ENCODE data around the gene P2RX3.
"Not testable (repeated sequence)": the region's sequence is repeated elsewhere in the genome, so short reads cannot be mapped to it uniquely, and the experiment has no call there.

P2RX3 gene

GRCh38 chr11:57324886-57325734 lies 13.0 kb upstream of the P2RX3 start, which contains the start of gene TNKS1BP1:
Gene TNKS1BP1, minus strand, starts transcription at chr11:57324952. Its CDS starts 3,067 bp downstream, at chr11:57321885.
- DNase-seq (ENCODE audit: low read depth) = no peak

GRCh38 chr11:57325735-57326048 lies 12.5 kb upstream of the P2RX3 start:
- DNase-seq (ENCODE audit: low read depth) = no peak

DNA sequence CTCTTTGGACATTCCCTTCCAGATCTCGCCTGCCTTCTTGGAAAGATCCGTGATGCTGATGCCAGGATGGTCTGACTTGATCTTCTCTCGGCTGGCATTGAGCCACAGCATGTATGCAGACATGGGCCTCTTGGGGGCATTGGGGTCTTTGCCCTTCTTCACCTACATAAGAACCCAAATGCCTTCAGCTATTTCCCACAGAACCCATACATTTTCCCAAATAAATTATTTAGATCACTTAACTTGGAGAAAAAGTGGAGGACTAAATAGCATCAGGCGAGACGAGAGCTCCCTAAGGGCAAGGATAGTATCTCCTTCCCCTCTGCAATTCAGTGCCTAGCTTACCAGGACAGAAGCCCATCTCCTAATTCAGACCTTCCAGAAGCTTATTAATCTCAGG lies 10.4 kb upstream of the P2RX3 start:
- no peak for DNase-seq (ENCODE audit: low read depth)

DNA sequence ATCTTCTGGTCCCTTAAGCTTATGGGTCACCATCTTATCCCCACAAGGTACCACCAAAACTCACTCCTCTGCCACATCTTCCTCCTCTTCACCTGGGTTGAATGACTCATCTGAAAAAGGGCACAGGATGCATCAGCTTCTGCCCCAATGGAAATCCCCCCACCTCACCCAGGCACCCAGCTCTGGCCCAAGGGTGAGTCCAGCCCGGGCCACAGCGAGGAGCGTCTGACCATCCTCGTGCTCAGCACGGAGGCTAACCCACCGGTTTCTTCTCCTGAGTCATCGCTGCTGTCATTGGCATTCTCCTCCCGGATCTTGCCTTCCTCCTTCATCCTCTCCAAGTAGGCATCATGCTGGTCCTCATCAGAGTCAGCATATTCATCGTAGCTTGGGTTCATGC lies 8.1 kb upstream of the P2RX3 start:
- no peak for DNase-seq (ENCODE audit: low read depth)

DNA sequence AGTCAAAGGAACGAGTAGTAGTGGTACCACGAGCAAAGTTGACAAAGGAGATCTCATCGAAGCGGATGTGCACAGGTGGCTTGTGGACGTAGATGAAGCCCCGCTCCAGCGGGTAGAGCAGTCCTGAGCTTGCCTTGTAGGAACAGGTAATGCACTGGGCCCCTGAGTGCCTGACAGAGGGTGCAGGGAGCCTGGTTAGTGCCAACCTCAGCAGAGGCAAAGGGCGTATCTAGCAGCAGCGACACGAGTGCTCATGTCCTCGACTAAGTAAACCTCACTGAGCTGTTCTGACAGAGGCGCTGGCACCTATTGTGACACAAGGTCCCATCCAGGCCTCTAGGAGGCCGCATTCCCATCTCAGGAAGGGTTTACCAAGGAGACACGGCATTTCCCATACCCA lies 6.4 kb upstream of the P2RX3 start:
- no peak for DNase-seq (ENCODE audit: low read depth)

- DNase-seq (ENCODE audit: low read depth) = no peak
These were observed 5.3 kb upstream of the P2RX3 start for GRCh38 chr11:57332694-57333440.

- no peak for DNase-seq (ENCODE audit: low read depth)
These were observed 3.2 kb upstream of the P2RX3 start for GRCh38 chr11:57335023-57335342.

GRCh38 chr11:57335343-57336110 lies 2.6 kb upstream of the P2RX3 start, which contains the start of gene SSRP1:
Gene SSRP1, minus strand, starts transcription at chr11:57335892. Its CDS starts 771 bp downstream, at chr11:57335121.
- no peak for DNase-seq (ENCODE audit: low read depth)

GRCh38 chr11:57336111-57336666 lies 2.0 kb upstream of the P2RX3 start:
- no peak for DNase-seq (ENCODE audit: low read depth)

DNA sequence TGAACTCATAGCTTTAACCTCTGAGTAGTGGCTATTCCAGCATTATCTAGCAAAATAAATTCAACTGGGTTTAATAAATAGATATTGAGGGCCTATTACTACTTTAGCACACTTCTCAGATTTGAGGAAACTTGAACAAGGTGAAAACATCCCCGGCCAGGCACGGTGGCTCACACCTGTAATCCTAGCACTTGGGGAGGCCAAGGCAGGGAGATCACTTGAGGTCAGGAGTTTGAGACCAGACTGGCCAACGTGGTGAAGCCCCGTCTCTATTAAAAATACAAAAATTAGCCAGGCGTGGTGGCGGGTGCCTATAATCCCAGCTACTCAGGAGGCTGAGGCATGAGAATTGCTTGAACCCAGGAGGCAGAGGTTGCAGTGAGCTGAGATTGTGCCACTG lies 1.3 kb upstream of the P2RX3 start:
- DNase-seq (ENCODE audit: low read depth) = not testable (repeated sequence)

DNA sequence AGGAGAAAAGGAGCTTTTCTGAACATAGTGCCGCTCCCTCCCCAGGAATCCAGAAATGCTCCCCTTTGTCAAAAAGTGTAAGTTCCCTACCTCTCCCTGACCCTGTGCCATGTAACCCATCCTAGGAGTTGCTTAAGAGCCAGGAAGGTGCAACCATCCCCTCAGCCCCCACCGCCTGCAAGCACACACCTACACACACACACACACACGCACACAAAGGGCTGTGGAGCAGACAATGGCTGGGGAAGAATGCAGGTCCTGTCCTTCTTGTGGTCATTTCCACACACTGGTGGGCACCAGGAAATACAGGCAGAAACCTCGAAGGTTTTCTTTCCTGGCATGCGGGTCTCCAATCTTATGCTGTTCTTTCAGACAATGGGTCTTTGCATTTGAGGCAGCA lies 1.2 kb downstream of the P2RX3 start:
- no peak for DNase-seq (ENCODE audit: low read depth)

DNA sequence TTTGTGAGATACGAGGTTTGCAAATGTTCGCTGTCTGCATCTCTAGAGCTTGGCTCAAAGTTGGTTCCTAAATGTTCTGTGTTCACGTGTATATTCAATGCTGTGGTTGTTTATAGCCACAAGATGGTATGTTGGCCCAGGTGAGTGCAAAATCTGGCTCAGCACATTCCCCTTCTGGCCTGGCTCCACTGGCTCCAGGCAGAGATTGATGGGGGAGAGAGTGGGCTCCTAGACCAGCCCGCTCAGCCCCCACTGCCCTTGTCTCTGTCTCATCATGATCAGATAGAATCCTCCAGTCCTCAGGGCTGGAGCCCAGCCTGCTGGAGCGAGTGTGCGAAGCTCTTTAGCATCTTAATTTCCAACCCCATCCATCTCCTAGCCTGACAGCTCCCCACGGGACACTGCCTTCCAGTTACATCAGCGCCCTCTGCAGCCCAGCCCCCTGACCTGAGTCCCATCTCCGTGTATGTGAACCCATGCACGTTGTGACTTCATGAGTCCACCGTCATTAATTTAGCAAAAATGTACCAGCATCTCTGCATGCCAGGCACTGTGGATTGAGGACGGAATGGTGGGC lies 2.0 kb downstream of the P2RX3 start:
- DNase-seq (ENCODE audit: low read depth) = no peak

DNA sequence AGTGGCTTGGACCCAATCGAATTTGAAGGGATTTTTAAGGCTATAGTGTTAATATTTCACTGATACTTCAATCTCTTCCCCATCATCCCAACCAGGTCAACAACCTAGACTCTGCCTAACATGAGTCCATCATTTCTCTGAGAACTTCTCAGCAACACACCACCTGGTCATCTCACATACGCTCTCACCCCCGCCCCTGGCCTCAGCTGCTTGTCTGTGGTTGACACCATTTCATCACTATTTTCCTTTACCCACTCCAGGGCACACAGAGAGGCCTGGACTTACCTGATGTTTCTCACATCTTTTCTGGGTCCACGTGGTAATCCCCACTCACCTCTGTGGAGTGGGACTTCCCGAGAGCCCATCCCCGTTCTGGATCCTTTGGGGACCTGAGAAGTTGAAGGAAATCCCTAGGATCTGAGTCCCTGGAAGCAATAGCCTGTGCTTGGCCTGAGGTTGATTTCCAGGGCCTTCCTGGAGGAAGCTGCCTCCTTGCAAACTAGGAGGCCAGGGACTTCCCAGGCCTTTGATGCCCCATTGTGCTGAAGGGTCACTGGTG lies 3.2 kb downstream of the P2RX3 start:
- DNase-seq (ENCODE audit: low read depth) = no peak

- DNase-seq (ENCODE audit: low read depth) = no peak
These were observed 4.5 kb downstream of the P2RX3 start for GRCh38 chr11:57342702-57343101.

- DNase-seq (ENCODE audit: low read depth) = no peak
These were observed 5.7 kb downstream of the P2RX3 start for GRCh38 chr11:57343825-57344224.

DNA sequence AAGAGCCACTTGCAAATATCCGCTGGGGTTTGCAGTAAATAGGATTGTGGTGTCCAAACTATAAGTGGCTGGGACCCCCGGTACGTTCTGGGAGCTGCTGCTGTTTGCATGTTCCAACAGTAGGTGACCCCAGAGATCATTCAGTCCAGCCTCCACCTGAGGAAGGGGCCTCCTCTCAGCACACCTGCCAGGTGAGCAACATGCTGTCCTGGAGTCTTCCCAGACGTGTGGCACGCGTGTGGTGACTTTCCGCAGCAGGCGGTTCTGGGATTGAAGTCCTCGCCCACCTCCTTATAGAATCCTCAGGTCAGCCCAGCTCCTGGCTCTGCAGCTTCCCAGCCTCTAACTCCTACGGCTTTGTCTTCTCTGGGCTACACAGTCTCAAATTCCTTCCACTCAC lies 6.7 kb downstream of the P2RX3 start:
- DNase-seq (ENCODE audit: low read depth) = no peak

DNA sequence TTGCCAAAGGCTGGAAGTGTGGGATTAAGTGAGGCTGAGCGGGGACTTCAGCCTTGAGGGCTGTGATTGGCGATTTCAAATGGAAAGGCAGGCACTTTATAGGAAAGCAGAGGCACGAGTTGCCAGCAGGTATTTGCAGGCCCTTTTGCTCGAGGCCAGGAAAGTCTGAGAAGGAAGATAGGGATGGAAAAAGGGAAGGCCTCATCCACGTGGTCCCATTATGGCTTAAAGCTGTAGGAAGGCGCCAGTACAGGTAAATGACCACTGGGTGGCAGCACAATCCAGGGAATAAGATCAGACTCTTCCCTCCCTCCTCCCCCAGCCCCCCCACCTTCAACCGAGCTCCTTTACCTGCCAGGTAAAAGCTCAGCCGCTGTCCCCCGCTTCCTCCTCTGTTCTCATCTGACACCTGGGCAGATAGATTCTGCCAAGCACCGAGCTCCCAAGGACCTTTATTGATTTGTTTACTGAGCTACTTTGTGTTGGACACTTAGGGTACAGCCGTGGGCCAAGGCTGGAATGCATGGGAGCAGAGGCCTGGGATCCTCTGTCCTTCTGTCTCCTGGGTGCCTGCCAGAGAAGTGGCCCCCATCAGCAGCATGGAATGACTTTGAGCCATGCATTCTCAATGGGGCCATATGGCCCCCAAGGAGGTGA lies 7.5 kb downstream of the P2RX3 start:
- no peak for DNase-seq (ENCODE audit: low read depth)

DNA sequence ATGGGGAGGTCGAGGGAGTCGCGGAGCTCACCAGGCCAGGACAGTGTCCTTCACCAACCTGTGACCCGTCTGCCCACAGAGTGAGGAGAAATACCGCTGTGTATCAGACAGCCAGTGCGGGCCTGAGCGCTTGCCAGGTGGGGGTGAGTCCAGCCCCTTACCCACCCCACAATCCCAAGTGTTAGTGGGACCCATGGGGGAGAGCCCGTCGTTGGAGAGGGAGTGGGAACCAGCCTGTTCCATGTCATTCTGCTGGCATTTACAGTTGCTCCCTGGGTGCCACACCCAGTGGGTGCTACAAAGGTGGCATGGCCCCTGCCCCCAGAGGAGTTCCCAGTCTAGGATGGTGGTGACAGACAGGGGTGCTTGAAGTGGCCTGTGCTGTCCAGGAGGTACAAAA lies 9.2 kb downstream of the P2RX3 start:
- DNase-seq (ENCODE audit: low read depth) = no peak

DNA sequence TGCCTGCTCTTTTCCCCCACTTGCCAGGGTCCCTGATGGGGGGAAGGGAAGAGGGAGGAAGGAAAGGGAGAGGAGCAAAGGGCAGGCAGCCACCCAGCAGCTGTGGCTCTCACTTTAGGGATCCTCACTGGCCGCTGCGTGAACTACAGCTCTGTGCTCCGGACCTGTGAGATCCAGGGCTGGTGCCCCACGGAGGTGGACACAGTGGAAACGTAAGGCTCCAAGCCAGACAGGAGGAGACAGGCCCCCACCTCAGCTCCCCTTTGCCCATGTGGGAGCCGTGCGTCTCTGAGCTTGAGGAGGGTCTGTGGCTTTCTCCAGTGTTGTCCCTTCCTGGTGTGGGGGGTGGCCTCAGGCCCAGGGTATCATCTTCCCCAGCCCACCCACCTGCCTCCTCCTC lies 9.9 kb downstream of the P2RX3 start:
- DNase-seq (ENCODE audit: low read depth) = no peak

GRCh38 chr11:57348636-57349313 lies 10.6 kb downstream of the P2RX3 start:
- no peak for DNase-seq (ENCODE audit: low read depth)
